ENCODE data around the gene PEX5.

The PEX5 gene

GRCh38 chr12:7160183-7160582 is 29.3 kb upstream of the PEX5 start:
- no peak overlapping the region for H2AFZ ChIP-seq (ENCODE audit: low read depth, low read length)
- no peak for TF ChIP-seq CTCF (IDR thresholded peaks at IDR 0.05; ENCODE audit: low read depth, low read length)
- no peak for TF ChIP-seq EZH2phosphoT487 (IDR thresholded peaks at IDR 0.05; ENCODE audit: low read depth)
- no peaks in the 10 kb centered on the region for H3K4me1 ChIP-seq (ENCODE audit: low read length)
- H3K4me2 ChIP-seq (ENCODE audit: low read length) = no peak overlapping the region
- no peaks in the 10 kb centered on the region for H3K36me3 ChIP-seq (replicated peaks; ENCODE audit: low read depth, low read length)
- H3K27me3 ChIP-seq (ENCODE audit: low read depth, low read length) = no peaks in the 10 kb centered on the region
- no peaks in the 10 kb centered on the region for H3K79me2 ChIP-seq (ENCODE audit: low read length)
- H3K9ac ChIP-seq (ENCODE audit: low read length) = no peak overlapping the region
- H3K9me3 ChIP-seq (ENCODE audit: insufficient read depth, low read length) = no peaks in the 10 kb centered on the region
- H4K20me1 ChIP-seq (ENCODE audit: insufficient read depth, low read length) = no peaks in the 10 kb centered on the region
- no peak overlapping the region for H3K27ac ChIP-seq (ENCODE audit: low read length)
- no peak overlapping the region for H3K4me3 ChIP-seq (ENCODE audit: low read length)

- H2AFZ ChIP-seq (ENCODE audit: low read depth, low read length) = no peak overlapping the region
- H3K9ac ChIP-seq (ENCODE audit: low read length) = no peak overlapping the region
- no peaks in the 10 kb centered on the region for H3K79me2 ChIP-seq (ENCODE audit: low read length)
- H3K27ac ChIP-seq (ENCODE audit: low read length) = no peak overlapping the region
- no peaks in the 10 kb centered on the region for H3K9me3 ChIP-seq (ENCODE audit: insufficient read depth, low read length)
- H3K36me3 ChIP-seq (replicated peaks; ENCODE audit: low read depth, low read length) = no peaks in the 10 kb centered on the region
- no peaks in the 10 kb centered on the region for H3K4me1 ChIP-seq (ENCODE audit: low read length)
- no peak overlapping the region for H3K4me3 ChIP-seq (ENCODE audit: low read length)
- no peak overlapping the region for H3K4me2 ChIP-seq (ENCODE audit: low read length)
- H3K27me3 ChIP-seq (ENCODE audit: low read depth, low read length) = no peaks in the 10 kb centered on the region
- TF ChIP-seq CTCF (IDR thresholded peaks at IDR 0.05; ENCODE audit: low read depth, low read length) (no peak), EZH2phosphoT487 (IDR thresholded peaks at IDR 0.05; ENCODE audit: low read depth) (no peak)
- no peaks in the 10 kb centered on the region for H4K20me1 ChIP-seq (ENCODE audit: insufficient read depth, low read length)
Measured at GRCh38 chr12:7161327-7161726, 28.2 kb upstream of the PEX5 start.

GRCh38 chr12:7161811-7162210 is 27.7 kb upstream of the PEX5 start:
- no peaks in the 10 kb centered on the region for H3K27me3 ChIP-seq (ENCODE audit: low read depth, low read length)
- no peaks in the 10 kb centered on the region for H3K36me3 ChIP-seq (replicated peaks; ENCODE audit: low read depth, low read length)
- H3K79me2 ChIP-seq (ENCODE audit: low read length) = no peaks in the 10 kb centered on the region
- H4K20me1 ChIP-seq (ENCODE audit: insufficient read depth, low read length) = no peaks in the 10 kb centered on the region
- H3K4me1 ChIP-seq (ENCODE audit: low read length) = no peaks in the 10 kb centered on the region
- TF ChIP-seq CTCF (IDR thresholded peaks at IDR 0.05; ENCODE audit: low read depth, low read length) (no peak), EZH2phosphoT487 (IDR thresholded peaks at IDR 0.05; ENCODE audit: low read depth) (no peak)
- H3K4me3 ChIP-seq (ENCODE audit: low read length) = no peak overlapping the region
- no peak overlapping the region for H3K27ac ChIP-seq (ENCODE audit: low read length)
- H3K9ac ChIP-seq (ENCODE audit: low read length) = no peak overlapping the region
- no peak overlapping the region for H2AFZ ChIP-seq (ENCODE audit: low read depth, low read length)
- H3K9me3 ChIP-seq (ENCODE audit: insufficient read depth, low read length) = no peaks in the 10 kb centered on the region
- H3K4me2 ChIP-seq (ENCODE audit: low read length) = no peak overlapping the region

- Histone ChIP-seq H3K4me3 (ENCODE audit: low read length) (no peak overlapping the region), H2AFZ (ENCODE audit: low read depth, low read length) (no peak overlapping the region), H3K4me2 (ENCODE audit: low read length) (no peak overlapping the region), H4K20me1 (ENCODE audit: insufficient read depth, low read length) (no peaks in the 10 kb centered on the region), H3K9me3 (ENCODE audit: insufficient read depth, low read length) (no peaks in the 10 kb centered on the region), H3K27ac (ENCODE audit: low read length) (no peak overlapping the region), H3K4me1 (ENCODE audit: low read length) (no peaks in the 10 kb centered on the region), H3K9ac (ENCODE audit: low read length) (no peak overlapping the region), H3K27me3 (ENCODE audit: low read depth, low read length) (no peaks in the 10 kb centered on the region), H3K36me3 (replicated peaks; ENCODE audit: low read depth, low read length) (no peaks in the 10 kb centered on the region), H3K79me2 (ENCODE audit: low read length) (no peaks in the 10 kb centered on the region)
- TF ChIP-seq EZH2phosphoT487 (IDR thresholded peaks at IDR 0.05; ENCODE audit: low read depth) (no peak), CTCF (IDR thresholded peaks at IDR 0.05; ENCODE audit: low read depth, low read length) (no peak)
Measured at GRCh38 chr12:7162691-7163114, 26.8 kb upstream of the PEX5 start.

Measured in OCI-LY3 (cell line).